Osteoblast (primary cell): Measurements from ENCODE around the gene GAREM1. TPM values are rescaled to one million over a fixed set of nuclear protein-coding genes. Genes with fewer than 3 reads are reported as not detected.
A peak's percentile ranks its signal among the peaks of the same experiment; 100 is the strongest.

Source experiments
- DNase-seq: peaks from one replicate; pipeline ENCODE4 v3.0.0; 2011; ENCODE audit warnings: low spot score, mixed read lengths; ENCODE audit not compliant: insufficient read length; ENCODE audit errors: missing footprints
- H2AFZ ChIP-seq: 2 replicates; pipeline ENCODE4 v1.6.0; 2011; ENCODE audit warnings: mild to moderate bottlenecking, low read length
- H3K27ac ChIP-seq: 2 replicates; pipeline ENCODE4 v1.5.1; 2011; ENCODE audit warnings: mild to moderate bottlenecking, low read depth, low read length, moderate library complexity
- H3K27me3 ChIP-seq: 2 replicates; pipeline ENCODE4 v1.6.0; 2012; ENCODE audit warnings: mild to moderate bottlenecking, control low read depth, inconsistent platforms, low read length, moderate library complexity; ENCODE audit not compliant: insufficient read depth
- H3K36me3 ChIP-seq: 2 replicates; pipeline ENCODE4 v1.5.1; 2011; ENCODE audit warnings: mild to moderate bottlenecking, low read length, control low read depth, moderate library complexity; ENCODE audit not compliant: insufficient read depth
- H3K4me1 ChIP-seq: 2 replicates; pipeline ENCODE4 v1.5.1; 2011; ENCODE audit warnings: mild to moderate bottlenecking, low read length, control low read depth, moderate library complexity; ENCODE audit not compliant: insufficient read depth
- H3K4me2 ChIP-seq: 2 replicates; pipeline ENCODE4 v1.6.0; 2011; ENCODE audit warnings: mild to moderate bottlenecking, low read length; ENCODE audit not compliant: insufficient read depth
- H3K4me3 ChIP-seq: fragments of 200-600 bp; sonication (generic); 3 replicates; pipeline ENCODE4 v1.5.1; 2012; ENCODE audit warnings: mild to moderate bottlenecking, low read length, inconsistent platforms; ENCODE audit not compliant: insufficient read depth
- H3K79me2 ChIP-seq: 2 replicates; pipeline ENCODE4 v1.6.0; 2012; ENCODE audit warnings: mild to moderate bottlenecking, low read length, control low read depth, inconsistent platforms; ENCODE audit not compliant: insufficient read depth
- H3K9me3 ChIP-seq: 2 replicates; pipeline ENCODE4 v1.5.1; 2011; ENCODE audit warnings: low read depth, low read length, control low read depth
- H4K20me1 ChIP-seq: 2 replicates; pipeline ENCODE4 v1.6.0; 2012; ENCODE audit warnings: mild to moderate bottlenecking, low read length, control low read depth; ENCODE audit not compliant: insufficient read depth
- total RNA-seq: library from RNA; depleted of rRNA; stranded (reverse); fragments of >200 nt; gene quantifications from 2 replicates; pipeline ENCODE4 v1.2.3, GENCODE V29; 2012
- TF ChIP-seq, protein P1 (sequence below): IDR thresholded peaks from 2 replicates; pipeline ENCODE4 v1.5.1; 2011; ENCODE audit warnings: mild to moderate bottlenecking, low read depth, low read length, moderate library complexity; ENCODE audit errors: extremely low read depth

GAREM1 gene
- total RNA-seq, 1 donor, result 3.6 TPM

DNA sequence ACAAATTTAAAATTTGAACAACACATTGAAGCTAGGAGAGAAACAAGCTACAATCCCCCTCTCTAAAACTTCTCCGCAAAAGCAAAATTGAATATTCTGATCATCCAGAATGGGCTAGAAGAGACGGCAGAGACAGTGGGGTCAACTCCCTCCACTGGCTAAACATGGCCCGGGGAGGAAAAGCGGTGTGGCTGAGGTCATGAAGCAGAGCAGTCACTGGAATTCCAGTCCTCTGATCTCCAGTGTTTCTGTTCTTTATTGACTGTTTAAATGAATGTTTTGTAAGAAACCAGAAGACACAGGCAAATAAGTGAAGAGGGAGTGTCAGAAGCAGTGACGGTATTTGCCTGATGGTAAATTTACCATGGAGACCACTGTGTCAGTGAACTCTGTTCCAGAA is 116.2 kb downstream of the GAREM1 start:
- TF ChIP-seq, protein P1, sequence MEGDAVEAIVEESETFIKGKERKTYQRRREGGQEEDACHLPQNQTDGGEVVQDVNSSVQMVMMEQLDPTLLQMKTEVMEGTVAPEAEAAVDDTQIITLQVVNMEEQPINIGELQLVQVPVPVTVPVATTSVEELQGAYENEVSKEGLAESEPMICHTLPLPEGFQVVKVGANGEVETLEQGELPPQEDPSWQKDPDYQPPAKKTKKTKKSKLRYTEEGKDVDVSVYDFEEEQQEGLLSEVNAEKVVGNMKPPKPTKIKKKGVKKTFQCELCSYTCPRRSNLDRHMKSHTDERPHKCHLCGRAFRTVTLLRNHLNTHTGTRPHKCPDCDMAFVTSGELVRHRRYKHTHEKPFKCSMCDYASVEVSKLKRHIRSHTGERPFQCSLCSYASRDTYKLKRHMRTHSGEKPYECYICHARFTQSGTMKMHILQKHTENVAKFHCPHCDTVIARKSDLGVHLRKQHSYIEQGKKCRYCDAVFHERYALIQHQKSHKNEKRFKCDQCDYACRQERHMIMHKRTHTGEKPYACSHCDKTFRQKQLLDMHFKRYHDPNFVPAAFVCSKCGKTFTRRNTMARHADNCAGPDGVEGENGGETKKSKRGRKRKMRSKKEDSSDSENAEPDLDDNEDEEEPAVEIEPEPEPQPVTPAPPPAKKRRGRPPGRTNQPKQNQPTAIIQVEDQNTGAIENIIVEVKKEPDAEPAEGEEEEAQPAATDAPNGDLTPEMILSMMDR, result no peak

DNA sequence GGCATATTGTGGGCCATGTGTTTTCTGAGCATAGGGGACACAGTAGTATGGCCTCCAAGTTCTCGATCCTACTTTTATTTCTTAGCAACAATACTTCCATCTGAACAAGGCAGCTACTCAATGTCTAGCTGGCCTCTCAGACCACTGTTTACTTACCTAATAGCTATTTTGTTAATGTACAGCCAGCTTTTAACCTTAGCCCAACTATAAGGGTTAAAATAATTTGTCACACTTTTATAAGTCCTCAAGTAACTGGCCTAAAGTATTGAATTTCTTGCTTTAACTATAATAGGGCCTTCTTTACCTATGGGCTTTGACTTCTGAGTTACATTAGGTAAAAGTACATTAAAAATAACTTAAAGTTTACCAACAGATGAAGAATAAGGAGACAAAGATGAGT is 117.4 kb downstream of the GAREM1 start:
- H3K9me3 ChIP-seq, result no peaks in the 10 kb centered on the region

More for the DNA sequence above, 116.2 kb downstream of the GAREM1 start:
- Histone ChIP-seq H4K20me1 (no peaks in the 10 kb centered on the region), H2AFZ (no peak overlapping the region), H3K36me3 (no peaks in the 10 kb centered on the region), H3K9me3 (no peaks in the 10 kb centered on the region), H3K79me2 (no peaks in the 10 kb centered on the region), H3K27ac (no peak overlapping the region), H3K4me3 (no peak overlapping the region), H3K4me1 (peaks cover 15% of the 10 kb centered on the region), H3K4me2 (no peak overlapping the region), H3K27me3 (no peaks in the 10 kb centered on the region)
- no peak for DNase-seq

GRCh38 chr18:32351032-32351431 is 119.7 kb downstream of the GAREM1 start:
- H3K4me3 ChIP-seq, result no peak overlapping the region
- DNase-seq, result no peak
- H3K79me2 ChIP-seq, result no peaks in the 10 kb centered on the region
- no peaks in the 10 kb centered on the region for H4K20me1 ChIP-seq
- TF ChIP-seq, protein P1, result no peak
- no peaks in the 10 kb centered on the region for H3K9me3 ChIP-seq
- no peak overlapping the region for H2AFZ ChIP-seq
- H3K27ac ChIP-seq, result peak overlapping the region; percentile 94
- no peaks in the 10 kb centered on the region for H3K27me3 ChIP-seq
- no peaks in the 10 kb centered on the region for H3K36me3 ChIP-seq
- no peak overlapping the region for H3K4me2 ChIP-seq
- H3K4me1 ChIP-seq, result peaks cover 20% of the 10 kb centered on the region

More for the DNA sequence above, 117.4 kb downstream of the GAREM1 start:
- H3K27ac ChIP-seq, result no peak overlapping the region
- H2AFZ ChIP-seq, result no peak overlapping the region
- TF ChIP-seq, protein P1, result no peak
- H3K4me1 ChIP-seq, result peaks cover 20% of the 10 kb centered on the region
- H3K36me3 ChIP-seq, result no peaks in the 10 kb centered on the region
- H3K79me2 ChIP-seq, result no peaks in the 10 kb centered on the region
- H4K20me1 ChIP-seq, result no peaks in the 10 kb centered on the region
- H3K4me2 ChIP-seq, result no peak overlapping the region
- no peaks in the 10 kb centered on the region for H3K27me3 ChIP-seq
- H3K4me3 ChIP-seq, result no peak overlapping the region
- DNase-seq, result no peak

- Histone ChIP-seq H3K4me3 (peak overlapping the region; percentile 62), H3K27me3 (no peaks in the 10 kb centered on the region), H3K79me2 (no peaks in the 10 kb centered on the region), H3K4me1 (peaks cover 16% of the 10 kb centered on the region), H3K9me3 (no peaks in the 10 kb centered on the region), H3K36me3 (no peaks in the 10 kb centered on the region), H4K20me1 (no peaks in the 10 kb centered on the region), H2AFZ (peak overlapping the region; percentile 53), H3K27ac (peak overlapping the region; percentile 94), H3K4me2 (peak overlapping the region; percentile 79)
- TF ChIP-seq, protein P1, result no peak
- DNase-seq, result peak; percentile 34
Observed at GRCh38 chr18:32349728-32350395, 120.8 kb downstream of the GAREM1 start.
